ENCODE measurements around the gene DNAJB9.

DNA sequence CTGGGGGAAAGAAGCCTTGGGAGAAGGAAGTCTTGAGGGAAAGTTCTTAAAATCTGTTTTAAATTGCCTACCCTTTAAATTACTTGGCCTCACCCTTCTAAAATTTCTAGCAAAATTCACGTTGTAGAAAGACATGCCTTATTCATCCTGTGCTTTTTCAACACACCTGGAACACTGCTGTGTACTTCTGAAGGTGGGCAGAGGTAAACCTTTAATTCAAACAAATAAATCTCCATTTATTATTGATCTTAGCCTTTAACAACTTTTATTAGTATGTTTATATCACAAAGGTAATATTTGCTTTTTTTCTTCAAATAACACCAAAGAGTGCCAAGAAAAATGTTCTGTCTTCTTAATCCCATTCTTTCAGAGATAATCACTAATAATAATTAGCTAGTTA is 30.7 kb downstream of the DNAJB9 start:
- TF ChIP-seq SIN3A (IDR thresholded peaks at IDR 0.05; ENCODE audit: borderline replicate concordance, insufficient read depth, low read length) (no peak), POLR2AphosphoS5 (IDR thresholded peaks at IDR 0.05; ENCODE audit: low read depth, low read length) (no peak)
